Trophoblast cell (in vitro differentiated cells and primary cell): ENCODE measurements around the gene SLC25A40.
"Not testable (repeated sequence)": the region's sequence is repeated elsewhere in the genome, so short reads cannot be mapped to it uniquely, and the experiment has no call there.

Experiments used
- DNase-seq, 2 donors: peaks; one replicate each; pipeline ENCODE4 v3.0.0-alpha.2; 2016
- H2AFZ ChIP-seq: 2 replicates; pipeline ENCODE4 v1.6.1; 2013; ENCODE audit warnings: low read length, moderate library complexity, mild to moderate bottlenecking; ENCODE audit not compliant: insufficient read depth, poor library complexity
- H2AK5ac ChIP-seq: 2 replicates; pipeline ENCODE4 v1.6.1; 2013; ENCODE audit warnings: mild to moderate bottlenecking, low read length
- H2BK120ac ChIP-seq: 2 replicates; pipeline ENCODE4 v1.6.1; 2013; ENCODE audit warnings: low read length, mild to moderate bottlenecking, moderate library complexity; ENCODE audit not compliant: insufficient read depth, poor library complexity
- H2BK12ac ChIP-seq: 2 replicates; pipeline ENCODE4 v1.6.1; 2013; ENCODE audit warnings: mild to moderate bottlenecking, low read length, moderate library complexity
- H2BK5ac ChIP-seq: 2 replicates; pipeline ENCODE4 v1.6.1; 2013; ENCODE audit warnings: low read length, low read depth, moderate library complexity, mild to moderate bottlenecking; ENCODE audit not compliant: poor library complexity
- H3K14ac ChIP-seq: 2 replicates; pipeline ENCODE4 v1.6.1; 2013; ENCODE audit warnings: mild to moderate bottlenecking, low read length
- H3K18ac ChIP-seq: 2 replicates; pipeline ENCODE4 v1.6.1; 2013; ENCODE audit warnings: mild to moderate bottlenecking, low read length
- H3K23ac ChIP-seq: 2 replicates; pipeline ENCODE4 v1.6.1; 2013; ENCODE audit warnings: low read length
- H3K27ac ChIP-seq: 2 replicates; pipeline ENCODE4 v1.5.1; 2013; ENCODE audit warnings: low read depth, mild to moderate bottlenecking, inconsistent platforms, low read length, moderate library complexity
- H3K27me3 ChIP-seq: 2 replicates; pipeline ENCODE4 v1.6.1; 2013; ENCODE audit warnings: inconsistent platforms, mild to moderate bottlenecking, low read length, moderate library complexity; ENCODE audit not compliant: insufficient read depth
- H3K36me3 ChIP-seq, 2 experiments: 1 replicate in 1 of 2; 2 replicates in 1 of 2; pipeline ENCODE4 v1.6.1; 2013; ENCODE audit warnings: low read length in 2 of 2, mild to moderate bottlenecking in 2 of 2, moderate library complexity in 1 of 2; ENCODE audit not compliant: insufficient read depth in 2 of 2, control insufficient read depth in 1 of 2
- H3K4ac ChIP-seq: 2 replicates; pipeline ENCODE4 v1.6.1; 2013; ENCODE audit warnings: low read depth, mild to moderate bottlenecking, low read length, moderate library complexity
- H3K4me1 ChIP-seq, 2 experiments: 1 replicate in 1 of 2; 2 replicates in 1 of 2; pipeline ENCODE4 v1.6.1; 2013; ENCODE audit warnings: low read length in 2 of 2, mild to moderate bottlenecking in 2 of 2, moderate library complexity in 1 of 2; ENCODE audit not compliant: insufficient read depth in 2 of 2, control insufficient read depth in 1 of 2
- H3K4me2 ChIP-seq: 2 replicates; pipeline ENCODE4 v1.6.1; 2013; ENCODE audit warnings: inconsistent platforms, mild to moderate bottlenecking, low read length, moderate library complexity
- H3K4me3 ChIP-seq: 2 replicates; pipeline ENCODE4 v1.5.1; 2013; ENCODE audit warnings: mild to moderate bottlenecking, low read depth, low read length, inconsistent platforms
- H3K79me1 ChIP-seq: one replicate; pipeline ENCODE4 v1.6.1; 2013; ENCODE audit warnings: low read length
- H3K79me2 ChIP-seq: 2 replicates; pipeline ENCODE4 v1.6.1; 2013; ENCODE audit warnings: low read length, mild to moderate bottlenecking; ENCODE audit not compliant: control insufficient read depth, insufficient read depth, poor library complexity
- H3K9ac ChIP-seq: 2 replicates; pipeline ENCODE4 v1.6.1; 2013; ENCODE audit warnings: mild to moderate bottlenecking, low read length
- H3K9me3 ChIP-seq: 2 replicates; pipeline ENCODE4 v1.6.1; 2013; ENCODE audit warnings: low read depth, mild to moderate bottlenecking, control low read depth, inconsistent platforms, low read length; ENCODE audit not compliant: insufficient read depth
- H4K12ac ChIP-seq: 2 replicates; pipeline ENCODE4 v1.6.1; 2013; ENCODE audit warnings: low read depth, mild to moderate bottlenecking, low read length, moderate library complexity
- H4K8ac ChIP-seq: 2 replicates; pipeline ENCODE4 v1.6.1; 2013; ENCODE audit warnings: low read depth, mild to moderate bottlenecking, low read length, moderate library complexity
- H4K91ac ChIP-seq: one replicate; pipeline ENCODE4 v1.6.1; 2013; ENCODE audit warnings: low read depth, mild to moderate bottlenecking, low read length, moderate library complexity
- WGBS: extraction: QIAGEN DNeasy Blood & Tissue Kit; methylation state at CpG from one replicate; pipeline ENCODE4 v1.1.7; 2013; ENCODE audit warnings: missing lambda C conversion rate; ENCODE audit not compliant: insufficient read length, insufficient coverage; ENCODE audit errors: extremely low coverage; 5-methylcytosine and 5-hydroxymethylcytosine counted together

Gene SLC25A40

DNA sequence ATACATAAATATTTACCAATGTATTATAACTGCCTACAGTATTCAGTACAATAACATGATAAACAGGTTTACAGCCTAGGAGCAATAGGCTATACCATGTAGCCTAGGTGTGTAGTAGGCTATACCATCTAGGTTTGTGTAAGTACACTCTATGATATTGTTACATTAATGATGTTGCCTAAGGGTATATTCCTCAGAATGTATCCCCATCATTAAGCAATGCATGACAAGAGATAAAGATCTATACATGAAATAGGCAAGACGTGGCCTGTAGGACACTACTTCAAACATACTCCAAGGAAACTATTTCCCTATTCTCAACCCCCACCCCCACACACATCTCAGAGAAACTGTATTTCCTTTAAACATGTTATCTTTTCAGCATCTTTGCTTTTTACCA, 42.6 kb upstream of the SLC25A40 start:
- no peak overlapping the region for H3K27ac ChIP-seq
- peak in 1 of 2 donors; percentile 30 for DNase-seq
- no CpG with 5 or more reads among the region's 1 CpG for WGBS
- no peaks in the 10 kb centered on the region for H3K36me3 ChIP-seq
- no peak overlapping the region for H3K18ac ChIP-seq
- H3K4ac ChIP-seq, result no peak overlapping the region
- H4K12ac ChIP-seq, result no peak overlapping the region
- no peak overlapping the region for H2BK5ac ChIP-seq
- H3K4me3 ChIP-seq, result no peak overlapping the region
- no peaks in the 10 kb centered on the region for H3K79me1 ChIP-seq
- H3K9ac ChIP-seq, result no peak overlapping the region
- no peak overlapping the region for H4K8ac ChIP-seq
- no peak overlapping the region for H3K14ac ChIP-seq
- H2AFZ ChIP-seq, result no peak overlapping the region
- H2AK5ac ChIP-seq, result no peak overlapping the region
- H2BK120ac ChIP-seq, result no peak overlapping the region
- no peaks in the 10 kb centered on the region for H3K4me1 ChIP-seq
- peaks cover 4% of the 10 kb centered on the region for H3K9me3 ChIP-seq
- H3K79me2 ChIP-seq, result no peaks in the 10 kb centered on the region
- H3K4me2 ChIP-seq, result no peak overlapping the region
- H3K27me3 ChIP-seq, result no peaks in the 10 kb centered on the region
- H4K91ac ChIP-seq, result no peak overlapping the region
- H3K23ac ChIP-seq, result no peak overlapping the region
- H2BK12ac ChIP-seq, result no peak overlapping the region

DNA sequence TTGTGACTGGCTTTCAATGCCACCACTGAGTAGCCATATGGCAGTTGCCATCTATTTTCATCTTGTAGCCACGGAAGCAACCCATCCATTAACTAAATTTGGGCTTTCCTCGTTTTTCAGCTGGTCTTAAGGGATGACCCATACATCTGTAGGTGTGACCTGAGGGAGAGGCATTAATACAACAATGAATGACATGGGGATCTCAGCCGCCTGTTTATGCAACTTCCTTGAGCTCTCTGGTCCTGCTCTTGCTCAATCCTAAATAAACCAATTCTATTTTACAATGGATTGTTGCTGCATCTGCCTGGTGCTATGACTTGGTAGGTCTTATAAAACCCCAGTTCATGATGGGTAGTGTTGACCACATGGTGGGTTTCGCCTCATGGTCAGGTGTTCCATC, 36.0 kb upstream of the SLC25A40 start:
- H3K4ac ChIP-seq, result no peak overlapping the region
- no peak overlapping the region for H3K23ac ChIP-seq
- H2BK5ac ChIP-seq, result no peak overlapping the region
- H3K9me3 ChIP-seq, result no peaks in the 10 kb centered on the region
- no peak overlapping the region for H4K91ac ChIP-seq
- H2BK120ac ChIP-seq, result no peak overlapping the region
- no peaks in the 10 kb centered on the region for H3K79me1 ChIP-seq
- H3K79me2 ChIP-seq, result no peaks in the 10 kb centered on the region
- no peak overlapping the region for H3K4me2 ChIP-seq
- H4K12ac ChIP-seq, result no peak overlapping the region
- H2AFZ ChIP-seq, result no peak overlapping the region
- WGBS, result no CpG with 5 or more reads among the region's 4 CpGs
- no peak for DNase-seq
- H2BK12ac ChIP-seq, result no peak overlapping the region
- H3K18ac ChIP-seq, result no peak overlapping the region
- no peak overlapping the region for H3K14ac ChIP-seq
- H3K36me3 ChIP-seq, result no peaks in the 10 kb centered on the region
- H2AK5ac ChIP-seq, result no peak overlapping the region
- H4K8ac ChIP-seq, result no peak overlapping the region
- H3K4me1 ChIP-seq, result no peaks in the 10 kb centered on the region
- no peak overlapping the region for H3K27ac ChIP-seq
- no peak overlapping the region for H3K4me3 ChIP-seq
- H3K27me3 ChIP-seq, result no peaks in the 10 kb centered on the region
- no peak overlapping the region for H3K9ac ChIP-seq

DNA sequence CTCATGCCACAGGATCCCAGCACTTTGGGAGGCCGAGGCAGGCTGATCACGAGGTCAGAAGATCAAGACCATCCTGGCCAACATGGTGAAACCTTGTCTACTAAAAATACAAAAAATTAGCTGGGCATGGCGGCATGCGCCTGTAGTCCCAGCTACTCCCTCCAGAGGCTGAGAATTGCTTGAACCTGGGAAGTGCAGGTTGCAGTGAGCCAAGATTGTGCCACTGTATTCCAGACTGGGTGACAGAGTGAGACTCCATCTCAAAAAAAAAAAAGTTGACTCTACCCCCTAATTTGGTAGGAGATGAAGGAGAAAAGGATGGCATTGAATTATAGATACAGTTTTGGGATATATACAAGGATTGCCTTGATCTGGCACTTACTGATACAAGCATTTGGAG, 32.7 kb upstream of the SLC25A40 start:
- not testable (repeated sequence) for H2AFZ ChIP-seq, H3K4me3 ChIP-seq, H2AK5ac ChIP-seq, H3K9ac ChIP-seq, H3K4me2 ChIP-seq, H3K36me3 ChIP-seq, H3K4me1 ChIP-seq, H3K14ac ChIP-seq, H4K91ac ChIP-seq, H3K9me3 ChIP-seq, H2BK5ac ChIP-seq, DNase-seq, H4K12ac ChIP-seq, H4K8ac ChIP-seq, H2BK12ac ChIP-seq, H3K23ac ChIP-seq, H3K27me3 ChIP-seq, H3K79me1 ChIP-seq, H3K79me2 ChIP-seq, H3K18ac ChIP-seq, H2BK120ac ChIP-seq, H3K4ac ChIP-seq, H3K27ac ChIP-seq
- WGBS, result no CpG with 5 or more reads among the region's 4 CpGs

DNA sequence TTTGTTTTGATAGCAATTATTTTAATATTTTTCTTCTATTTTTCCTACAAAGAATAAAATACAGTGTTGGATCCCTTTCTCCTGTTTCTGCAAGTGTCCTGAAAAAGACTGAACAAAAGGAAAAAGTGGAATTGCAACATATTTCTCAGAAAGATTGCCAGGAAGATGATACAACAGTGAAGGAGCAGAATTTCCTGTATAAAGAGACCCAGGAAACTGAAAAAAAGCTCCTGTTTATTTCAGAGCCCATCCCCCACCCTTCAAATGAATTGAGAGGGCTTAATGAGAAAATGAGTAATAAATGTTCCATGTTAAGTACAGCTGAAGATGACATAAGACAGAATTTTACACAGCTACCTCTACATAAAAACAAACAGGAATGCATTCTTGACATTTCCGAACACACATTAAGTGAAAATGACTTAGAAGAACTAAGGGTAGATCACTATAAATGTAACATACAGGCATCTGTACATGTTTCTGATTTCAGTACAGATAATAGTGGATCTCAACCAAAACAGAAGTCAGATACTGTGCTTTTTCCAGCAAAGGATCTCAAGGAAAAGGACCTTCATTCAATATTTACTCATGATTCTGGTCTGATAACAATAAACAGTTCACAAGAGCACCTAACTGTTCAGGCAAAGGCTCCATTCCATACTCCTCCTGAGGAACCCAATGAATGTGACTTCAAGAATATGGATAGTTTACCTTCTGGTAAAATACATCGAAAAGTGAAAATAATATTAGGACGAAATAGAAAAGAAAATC, 31.2 kb upstream of the SLC25A40 start:
- not testable (repeated sequence) for H3K14ac ChIP-seq, H4K91ac ChIP-seq, H2BK5ac ChIP-seq, H3K18ac ChIP-seq, H3K4me3 ChIP-seq, H3K4me1 ChIP-seq, H3K27me3 ChIP-seq, H3K4ac ChIP-seq, H2AFZ ChIP-seq, H4K12ac ChIP-seq, H3K9me3 ChIP-seq, H3K79me2 ChIP-seq, H3K23ac ChIP-seq, H3K79me1 ChIP-seq, H3K27ac ChIP-seq, H2BK12ac ChIP-seq, H3K9ac ChIP-seq, H3K36me3 ChIP-seq, H2BK120ac ChIP-seq, H4K8ac ChIP-seq, H2AK5ac ChIP-seq, H3K4me2 ChIP-seq
- peak; percentile 21 to 75 for DNase-seq
- no CpG with 5 or more reads among the region's 3 CpGs for WGBS
